ENCODE data around the gene ANKRD39.
"Not testable (repeated sequence)": the region's sequence is repeated elsewhere in the genome, so short reads cannot be mapped to it uniquely, and the experiment has no call there.

Gene ANKRD39, protein sequence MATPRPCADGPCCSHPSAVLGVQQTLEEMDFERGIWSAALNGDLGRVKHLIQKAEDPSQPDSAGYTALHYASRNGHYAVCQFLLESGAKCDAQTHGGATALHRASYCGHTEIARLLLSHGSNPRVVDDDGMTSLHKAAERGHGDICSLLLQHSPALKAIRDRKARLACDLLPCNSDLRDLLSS

DNA sequence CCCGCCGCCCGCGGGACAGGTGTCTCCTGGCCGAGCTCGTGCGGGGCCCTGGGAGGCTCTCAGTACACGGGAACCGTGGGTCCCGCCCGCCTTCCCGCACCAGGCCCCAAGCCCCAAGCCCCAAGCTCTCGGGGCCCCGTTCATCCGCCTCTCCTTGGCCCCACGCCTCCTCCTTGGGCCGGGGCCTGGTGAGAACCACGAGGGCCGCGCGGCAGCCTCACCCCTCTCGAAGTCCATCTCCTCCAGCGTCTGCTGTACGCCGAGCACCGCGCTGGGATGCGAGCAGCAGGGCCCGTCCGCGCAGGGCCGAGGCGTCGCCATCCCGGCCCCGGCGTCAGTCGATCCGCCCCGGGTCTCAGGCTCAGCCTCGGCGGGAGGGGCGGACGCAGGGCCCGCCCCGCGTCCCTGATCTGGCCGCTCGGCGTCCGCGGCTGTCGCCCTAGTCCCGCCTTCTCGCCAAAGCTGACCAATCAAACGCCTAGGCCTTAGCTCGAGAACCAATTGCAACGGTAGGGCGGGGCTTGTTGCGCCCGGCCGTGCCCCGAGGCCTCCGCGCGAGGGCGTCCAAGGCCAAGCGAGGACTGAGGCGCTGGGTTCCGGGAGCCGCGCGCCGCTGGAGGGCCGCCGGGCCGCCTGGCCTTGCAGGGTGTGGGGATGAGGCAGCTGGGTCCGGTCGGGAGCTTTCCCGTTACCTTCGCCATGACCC lies at the start of gene ANKRD39:
TSS of gene ANKRD39 (minus strand) at position 350 of the 706 bp plus-strand sequence. CDS start at position 321, 29 bp downstream.
- peak; percentile 94 to 95 for DNase-seq (ENCODE audit: low read depth in 2 of 2)

DNA sequence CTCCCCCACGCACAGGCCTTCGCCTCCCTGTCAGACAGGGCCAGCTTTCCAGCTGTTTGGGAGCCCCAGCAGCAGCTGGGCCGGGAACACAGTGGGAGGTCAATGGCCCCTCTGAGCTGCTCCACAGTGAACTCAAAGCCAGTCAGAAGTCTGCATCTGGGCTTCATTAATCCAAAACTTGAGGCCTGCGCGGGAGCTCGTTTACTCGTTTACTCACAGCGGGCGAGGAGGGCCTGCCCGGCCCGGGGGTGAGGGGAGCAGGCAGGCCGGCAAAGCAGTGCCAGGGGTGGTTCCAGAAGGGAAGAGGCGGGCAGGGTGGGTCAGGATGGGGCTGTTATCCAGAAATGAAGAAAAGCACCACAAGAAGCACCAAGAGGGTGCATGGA lies 48.9 kb upstream of the ANKRD39 start:
- no peak for DNase-seq (ENCODE audit: low read depth in 2 of 2)

DNA sequence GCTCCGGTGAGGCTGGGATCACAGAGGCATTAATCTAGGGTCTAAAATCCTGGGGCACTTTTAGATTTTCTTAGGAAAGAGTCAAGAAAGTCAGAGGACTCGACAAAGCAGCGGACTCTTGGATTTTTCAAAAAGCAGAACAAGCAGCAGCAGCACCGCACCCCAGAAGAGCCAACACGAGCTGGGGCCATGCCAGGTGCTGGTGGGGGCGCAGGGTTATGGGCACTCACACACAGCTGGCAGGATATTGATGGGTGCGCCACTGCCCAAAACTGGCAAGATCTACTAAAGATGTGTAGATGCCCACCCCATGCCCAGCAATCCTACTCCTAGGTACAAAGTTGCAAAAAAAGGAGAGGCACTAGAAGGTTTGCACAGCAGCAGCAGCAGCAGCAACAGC lies 46.0 kb upstream of the ANKRD39 start:
- no peak for DNase-seq (ENCODE audit: low read depth in 2 of 2)

DNA sequence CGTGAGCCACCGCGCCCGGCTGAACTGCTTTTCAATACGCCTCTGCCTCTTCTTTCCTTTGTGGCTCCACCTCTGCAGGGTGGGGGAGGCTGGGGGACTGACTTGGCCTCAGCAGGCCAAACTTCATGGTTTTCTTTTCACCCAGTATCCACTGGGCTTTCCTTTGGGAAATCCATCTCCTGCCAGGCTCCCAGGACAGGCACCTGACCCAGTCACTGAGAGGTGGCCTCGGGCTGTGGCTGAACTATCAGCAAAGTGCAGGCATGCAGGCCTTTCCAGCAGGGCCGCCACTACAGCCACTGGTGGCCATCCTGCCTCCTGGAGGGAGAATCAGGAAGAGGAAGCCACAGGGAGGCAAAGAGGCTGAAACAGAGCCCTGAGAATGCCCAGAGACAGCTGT lies 45.5 kb upstream of the ANKRD39 start:
- DNase-seq (ENCODE audit: low read depth in 2 of 2) = no peak

DNA sequence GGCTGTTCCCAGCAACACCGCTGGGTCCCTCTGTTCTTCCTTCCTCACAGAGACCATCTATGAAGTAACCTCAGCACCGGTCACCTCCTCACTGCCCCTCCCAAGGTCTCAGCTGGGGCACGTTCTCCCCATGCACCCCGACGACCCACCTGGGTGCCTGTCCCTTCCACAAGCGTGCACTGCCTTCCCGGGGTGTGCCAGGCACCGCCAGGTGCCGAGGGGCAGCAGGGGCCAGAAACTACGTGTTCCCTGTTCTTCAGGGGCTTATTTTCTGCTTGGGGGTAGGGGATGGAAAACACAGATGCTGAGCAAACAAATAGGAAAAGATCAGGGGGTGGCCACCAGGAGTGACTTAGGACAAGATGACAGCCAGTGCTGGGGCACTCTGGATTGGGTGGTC lies 42.4 kb upstream of the ANKRD39 start:
- DNase-seq (ENCODE audit: low read depth in 2 of 2) = no peak

DNA sequence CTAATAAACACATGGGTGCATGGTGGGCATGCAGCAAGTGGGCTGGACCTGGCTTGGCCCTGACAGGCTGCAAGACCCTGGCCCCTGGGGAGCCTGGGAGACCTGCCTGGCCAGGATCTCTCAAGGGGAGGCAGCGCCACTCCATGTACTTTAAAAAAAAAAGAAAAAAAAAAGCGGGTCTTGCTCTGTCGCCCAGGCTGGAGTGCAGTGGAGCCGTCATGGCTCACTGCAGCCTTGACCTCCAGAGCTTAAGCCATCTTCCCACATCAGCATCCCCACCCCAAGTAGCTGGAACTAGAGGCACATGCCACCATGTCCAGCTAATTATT lies 41.6 kb upstream of the ANKRD39 start:
- DNase-seq (ENCODE audit: low read depth in 2 of 2) = no peak

DNA sequence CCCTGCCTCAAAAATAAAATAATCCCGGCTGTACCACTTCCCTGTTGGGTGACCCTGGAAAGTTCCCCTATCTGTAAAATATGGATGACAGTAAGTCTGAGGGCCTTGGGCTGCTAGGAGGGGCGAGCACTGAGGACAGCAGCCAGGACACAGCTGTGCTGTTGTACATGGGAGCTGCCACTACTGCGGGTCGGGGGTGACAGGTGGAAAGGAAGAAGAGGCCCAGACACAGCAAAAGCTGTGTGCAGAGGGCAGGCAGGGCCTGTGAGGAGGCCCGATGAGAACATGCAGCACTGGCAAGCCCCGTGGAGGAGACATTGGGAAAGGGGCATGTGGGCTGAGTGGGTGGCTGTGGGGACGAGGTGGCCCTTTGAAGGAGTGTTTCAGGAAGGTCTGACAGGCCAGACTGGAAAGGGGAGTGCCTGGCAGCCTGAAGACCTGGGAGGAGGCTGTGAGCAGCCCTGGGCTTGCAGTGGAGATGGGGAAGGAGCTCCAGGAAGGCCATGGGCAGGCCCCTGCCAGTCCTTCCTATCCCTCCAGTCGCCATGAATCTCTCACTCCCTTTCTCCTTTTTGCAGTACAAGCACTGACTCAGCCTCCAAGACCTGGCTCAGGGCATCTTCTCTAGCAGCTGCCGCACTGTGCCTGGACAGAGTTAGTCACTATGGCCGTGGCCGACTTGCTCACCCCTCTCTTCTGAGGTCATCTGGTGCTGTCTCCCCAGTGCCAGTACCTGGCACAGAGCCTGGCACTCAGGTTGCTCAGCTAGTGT lies 41.0 kb upstream of the ANKRD39 start:
- no peak for DNase-seq (ENCODE audit: low read depth in 2 of 2)

DNA sequence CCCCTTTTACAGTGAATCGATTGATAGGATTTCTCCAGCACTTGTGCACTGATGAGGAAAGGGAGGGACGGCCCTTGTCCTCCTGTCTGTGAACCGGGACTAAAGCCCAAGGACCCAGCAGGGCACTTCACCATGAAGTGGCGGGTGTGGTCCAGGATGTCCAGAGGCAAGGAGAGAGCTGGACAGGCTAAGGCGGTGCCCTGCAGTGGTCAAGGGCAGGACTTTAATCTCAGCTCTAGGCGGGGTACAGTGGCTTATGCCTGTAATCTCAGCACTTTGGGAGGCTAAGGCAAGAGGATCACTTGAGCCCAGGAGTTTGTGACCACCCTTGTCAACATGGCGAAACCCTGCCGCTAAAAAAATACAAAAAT lies 40.3 kb upstream of the ANKRD39 start:
- no peak for DNase-seq (ENCODE audit: low read depth in 2 of 2)

DNA sequence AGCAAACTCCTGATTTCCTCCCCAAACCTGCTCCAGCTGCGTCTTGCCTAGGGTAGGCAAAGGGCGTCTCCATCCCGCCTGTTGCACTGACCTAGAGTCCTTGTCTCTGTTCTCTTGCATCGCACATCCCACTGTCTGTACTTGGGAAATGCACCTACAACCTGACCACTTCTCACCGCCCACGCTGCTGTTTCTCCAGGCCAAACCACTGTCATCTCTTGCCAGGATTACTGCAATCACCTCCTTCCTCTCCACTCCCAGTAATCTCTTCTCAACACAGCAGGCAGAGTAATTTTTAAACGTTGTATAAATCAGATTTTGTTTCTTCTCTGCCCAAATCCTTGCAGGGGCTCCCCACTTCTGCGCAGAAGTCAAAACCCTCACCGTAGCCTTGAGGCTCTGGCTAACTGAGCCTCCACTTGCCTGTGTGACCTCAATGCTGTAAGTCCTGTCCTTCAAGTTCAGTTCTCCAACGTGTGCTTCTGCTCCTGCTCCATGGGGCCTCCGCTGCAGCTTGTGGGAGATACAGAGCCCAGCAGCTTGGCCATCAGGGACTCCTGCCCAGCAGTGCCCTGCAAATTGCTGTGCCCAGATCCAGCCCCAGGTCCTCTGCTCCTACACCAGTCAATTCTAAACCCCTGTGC lies 39.8 kb upstream of the ANKRD39 start:
- DNase-seq (ENCODE audit: low read depth in 2 of 2) = no peak

DNA sequence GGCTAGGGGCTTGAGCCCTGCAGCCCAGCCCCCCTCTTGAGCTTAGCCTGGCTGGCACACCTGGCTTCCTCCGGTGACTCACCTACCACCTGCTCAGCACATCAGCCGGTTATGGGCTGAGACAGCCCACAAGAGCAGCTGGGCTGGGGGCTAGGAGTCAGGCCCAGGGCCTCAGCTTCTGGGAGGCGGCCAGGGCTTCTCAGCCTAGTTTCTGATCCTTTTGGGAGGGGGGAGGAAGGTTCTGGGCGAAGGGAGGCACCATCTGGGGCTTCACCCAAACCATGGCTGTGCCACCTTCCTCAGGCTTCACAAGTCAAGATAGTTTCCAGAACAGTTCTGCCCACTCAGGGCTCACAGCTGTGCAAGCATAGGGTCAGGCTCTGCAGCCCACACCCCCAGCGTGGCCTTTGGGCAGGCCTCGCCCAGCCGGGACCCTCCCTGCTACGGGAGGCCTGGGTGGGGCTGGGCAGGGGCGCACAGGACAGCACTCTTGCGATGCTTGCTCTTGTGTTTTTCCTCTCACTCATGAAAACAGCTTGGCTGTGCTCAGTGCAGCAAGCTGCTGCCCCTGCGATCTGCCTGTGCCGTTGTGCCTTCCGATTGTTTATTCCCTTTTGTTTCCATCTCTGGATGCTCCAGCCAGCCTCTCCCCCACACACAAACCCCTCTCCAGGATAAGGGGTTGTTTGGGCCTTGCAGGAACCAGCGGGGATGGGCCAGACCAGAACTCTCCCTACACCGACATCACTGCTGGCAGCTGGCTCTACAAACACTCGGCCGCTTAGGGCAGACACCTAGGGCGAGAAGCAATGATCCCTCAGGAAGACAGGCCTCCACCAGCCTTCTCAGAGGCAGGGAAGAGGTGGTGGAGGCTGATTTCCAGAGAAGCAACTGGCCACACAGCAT lies 38.2 kb upstream of the ANKRD39 start:
- DNase-seq (ENCODE audit: low read depth in 2 of 2) = no peak

DNA sequence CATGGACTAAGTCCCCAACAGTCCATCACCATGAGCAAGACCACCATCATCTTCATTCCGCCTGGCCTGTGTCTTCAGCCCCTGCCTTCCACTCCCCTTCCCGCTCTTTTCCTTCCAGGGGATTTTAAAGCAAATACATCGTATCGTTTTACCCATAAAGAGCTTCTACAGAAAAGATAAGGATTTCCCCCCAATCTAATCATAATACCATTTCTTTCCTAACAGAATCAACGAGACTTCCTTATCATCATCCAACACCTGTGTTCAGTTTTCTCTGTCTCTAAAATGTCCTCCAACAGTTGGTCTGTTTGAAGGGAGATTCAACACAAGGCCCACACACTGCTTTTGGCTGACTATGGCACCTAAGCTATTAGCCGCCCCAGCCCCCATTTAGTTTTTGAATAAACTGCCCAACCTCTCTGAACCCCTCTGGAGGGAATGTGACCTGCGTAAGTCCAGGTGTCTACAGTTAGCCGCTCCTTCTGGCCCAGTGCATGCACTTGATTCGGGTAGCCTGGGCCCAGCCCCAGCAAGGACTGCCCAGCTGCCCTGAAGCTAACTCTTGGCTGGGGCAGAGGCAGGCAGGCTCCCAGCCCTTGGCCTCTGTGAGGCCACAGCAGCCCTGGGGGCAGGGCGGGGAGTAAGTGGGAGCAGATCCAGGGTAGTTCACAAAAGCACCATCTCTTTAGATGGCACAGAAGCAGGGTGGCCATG lies 37.4 kb upstream of the ANKRD39 start:
- DNase-seq (ENCODE audit: low read depth in 2 of 2) = no peak

DNA sequence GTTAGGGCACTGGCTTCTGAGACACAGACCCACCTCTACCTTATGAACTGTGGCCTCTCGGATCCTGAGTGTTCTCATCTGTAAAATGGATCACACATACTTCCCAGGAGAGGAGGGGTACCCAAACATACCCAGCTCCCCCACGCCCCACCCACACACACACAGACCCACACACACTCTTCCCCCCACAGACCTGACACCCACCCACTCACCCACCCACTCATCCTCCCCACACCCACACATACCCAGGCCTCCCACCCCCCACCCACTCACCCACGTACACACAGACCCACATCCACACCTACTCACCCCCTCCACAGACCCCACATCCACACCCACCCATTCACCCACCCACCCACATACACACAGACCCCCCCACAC lies 36.3 kb upstream of the ANKRD39 start:
- no peak for DNase-seq (ENCODE audit: low read depth in 2 of 2)

DNA sequence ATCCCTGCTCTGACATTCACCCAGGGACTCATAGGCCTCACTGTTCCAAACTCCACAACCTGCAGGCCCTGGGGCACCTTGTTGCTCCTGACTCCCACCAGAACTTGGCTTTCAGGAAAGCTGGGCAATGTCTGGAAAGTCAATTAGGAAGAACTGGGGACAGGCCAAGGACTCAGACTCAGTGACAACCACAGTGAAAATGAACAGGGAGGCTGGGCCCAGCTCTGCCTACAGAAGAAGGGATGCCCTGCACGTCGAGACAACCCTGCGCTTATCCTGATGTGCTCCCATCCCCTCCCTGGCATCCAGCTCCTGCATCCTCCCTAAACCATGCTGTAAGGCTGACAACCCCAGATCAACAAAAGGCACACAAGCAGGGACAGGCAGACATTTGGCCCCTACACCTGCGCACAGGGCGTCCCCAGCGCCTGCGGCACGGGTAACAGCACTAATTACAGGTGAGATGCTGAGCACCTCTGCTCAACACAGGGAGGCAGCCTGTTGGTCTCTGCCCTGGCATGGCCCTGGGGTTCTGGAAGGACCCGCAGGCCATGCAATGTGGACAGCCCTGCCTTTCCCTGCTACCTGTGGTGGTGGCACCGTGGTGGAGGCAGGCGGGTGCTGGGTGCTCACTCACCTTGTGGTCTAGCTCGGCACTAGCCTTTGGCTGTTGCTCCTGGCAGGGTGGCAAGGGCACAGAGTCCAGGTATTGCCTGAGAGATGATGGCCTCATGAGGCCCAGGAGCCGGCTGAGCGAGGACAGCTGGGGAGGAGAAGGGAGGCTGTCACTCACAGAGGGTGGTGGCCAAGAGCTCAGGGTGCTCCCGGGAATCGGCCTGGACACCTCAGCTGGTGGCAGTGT lies 35.7 kb upstream of the ANKRD39 start:
- no peak for DNase-seq (ENCODE audit: low read depth in 2 of 2)

DNA sequence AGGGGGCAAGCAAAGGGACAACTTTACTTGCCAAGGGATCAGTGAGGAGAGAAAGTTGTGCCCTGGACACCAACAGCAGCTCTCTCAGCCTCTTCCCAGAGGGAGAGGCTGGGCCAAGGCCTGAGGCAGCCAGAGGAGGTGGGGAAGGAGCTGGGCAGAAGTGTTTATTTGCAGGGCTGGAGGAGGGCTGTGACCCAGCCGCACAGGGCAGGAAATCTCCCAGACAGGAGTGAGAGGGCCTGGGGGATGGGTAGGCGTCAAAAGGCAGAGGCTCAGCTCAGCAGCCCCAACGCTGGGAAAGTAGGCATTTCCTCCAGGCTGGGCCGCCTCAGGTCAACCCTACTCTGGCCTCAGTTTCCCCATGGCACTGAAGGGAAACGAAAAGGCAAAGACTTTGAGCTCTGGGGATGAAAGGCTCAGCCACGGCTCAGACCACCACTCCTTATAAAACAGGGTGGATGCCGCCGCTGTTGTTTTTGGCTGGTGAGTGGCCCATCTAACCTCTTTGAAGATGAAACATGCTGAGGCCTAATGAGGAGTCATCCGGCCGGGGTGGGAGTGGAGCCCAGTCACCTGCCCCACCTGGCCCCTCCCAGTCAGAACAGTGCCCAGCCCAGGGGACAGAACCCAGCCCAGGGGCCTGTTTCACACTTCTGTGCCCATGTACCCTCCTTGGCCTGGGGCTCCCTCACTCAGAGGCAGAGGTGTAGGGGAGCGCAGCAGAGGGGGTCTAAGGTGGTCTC lies 33.9 kb upstream of the ANKRD39 start:
- DNase-seq (ENCODE audit: low read depth in 2 of 2) = no peak

DNA sequence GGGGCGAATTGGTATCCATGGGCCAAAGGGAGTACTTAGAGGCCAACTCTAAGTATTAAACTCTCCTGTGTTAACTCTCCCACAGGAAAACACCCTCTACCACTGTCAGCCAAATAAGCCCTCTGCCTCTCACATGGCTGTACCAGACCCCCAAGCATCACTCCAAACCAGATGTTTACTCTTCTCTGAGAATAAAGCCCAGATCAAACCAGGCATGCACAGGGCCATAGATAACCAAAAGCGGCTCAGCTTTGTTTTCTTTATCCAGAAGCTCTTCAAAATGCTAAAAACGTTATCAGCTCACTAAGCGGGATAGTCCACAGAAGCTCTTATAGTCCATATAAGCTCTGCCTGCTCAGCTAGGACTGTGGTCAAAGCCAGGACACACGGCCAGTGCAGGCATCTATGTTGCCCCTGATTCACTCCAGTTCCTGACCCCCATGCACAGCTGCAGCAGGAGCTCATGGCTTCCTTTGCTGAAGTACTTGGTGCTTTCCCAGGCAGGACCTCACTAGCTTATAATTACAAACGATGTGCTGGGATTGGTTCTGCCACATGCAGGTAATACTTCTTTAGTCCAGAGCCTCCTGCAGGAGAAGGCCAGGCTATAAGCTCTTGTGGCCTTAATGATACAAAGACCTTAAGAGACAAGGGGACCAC lies 33.0 kb upstream of the ANKRD39 start:
- DNase-seq (ENCODE audit: low read depth in 2 of 2) = no peak

DNA sequence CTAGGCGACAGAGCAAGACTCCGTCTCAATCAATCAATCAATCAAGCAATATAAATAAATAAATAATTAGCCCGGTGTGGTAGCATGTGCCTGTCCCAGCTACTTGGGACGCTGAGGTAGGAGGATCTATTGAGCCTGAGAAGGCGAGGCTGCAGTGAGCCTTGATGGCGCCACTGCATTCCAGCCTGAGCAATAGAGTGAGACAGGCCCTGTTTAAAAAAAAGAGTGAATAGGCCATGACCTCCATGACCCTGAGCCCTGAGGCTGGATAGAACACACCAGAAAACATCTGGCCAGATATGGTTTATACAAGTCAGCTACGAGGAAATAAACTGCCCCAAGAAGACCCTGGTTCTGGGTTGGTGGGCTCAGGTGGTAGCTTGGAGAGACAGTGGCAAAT lies 32.4 kb upstream of the ANKRD39 start:
- no peak for DNase-seq (ENCODE audit: low read depth in 2 of 2)

DNA sequence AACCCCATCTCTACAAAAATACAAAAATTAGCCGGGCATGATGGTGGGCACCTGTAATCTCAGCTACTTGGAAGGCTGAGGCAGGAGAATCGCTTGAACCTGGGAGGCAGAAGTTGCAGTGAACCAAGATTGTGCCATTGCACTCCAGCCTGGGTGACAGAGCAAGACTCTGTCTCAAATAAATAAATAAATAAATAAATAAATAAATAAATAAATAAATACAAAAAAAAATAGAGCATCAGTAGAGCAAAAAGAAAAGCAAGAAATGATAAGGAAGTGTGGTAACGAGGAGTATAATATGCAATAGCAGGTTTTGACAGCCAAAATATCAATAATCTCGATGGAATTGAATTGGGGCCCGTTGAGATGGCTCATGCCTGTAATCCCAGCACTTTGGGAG lies 31.7 kb upstream of the ANKRD39 start:
- not testable (repeated sequence) for DNase-seq (ENCODE audit: low read depth in 2 of 2)

DNA sequence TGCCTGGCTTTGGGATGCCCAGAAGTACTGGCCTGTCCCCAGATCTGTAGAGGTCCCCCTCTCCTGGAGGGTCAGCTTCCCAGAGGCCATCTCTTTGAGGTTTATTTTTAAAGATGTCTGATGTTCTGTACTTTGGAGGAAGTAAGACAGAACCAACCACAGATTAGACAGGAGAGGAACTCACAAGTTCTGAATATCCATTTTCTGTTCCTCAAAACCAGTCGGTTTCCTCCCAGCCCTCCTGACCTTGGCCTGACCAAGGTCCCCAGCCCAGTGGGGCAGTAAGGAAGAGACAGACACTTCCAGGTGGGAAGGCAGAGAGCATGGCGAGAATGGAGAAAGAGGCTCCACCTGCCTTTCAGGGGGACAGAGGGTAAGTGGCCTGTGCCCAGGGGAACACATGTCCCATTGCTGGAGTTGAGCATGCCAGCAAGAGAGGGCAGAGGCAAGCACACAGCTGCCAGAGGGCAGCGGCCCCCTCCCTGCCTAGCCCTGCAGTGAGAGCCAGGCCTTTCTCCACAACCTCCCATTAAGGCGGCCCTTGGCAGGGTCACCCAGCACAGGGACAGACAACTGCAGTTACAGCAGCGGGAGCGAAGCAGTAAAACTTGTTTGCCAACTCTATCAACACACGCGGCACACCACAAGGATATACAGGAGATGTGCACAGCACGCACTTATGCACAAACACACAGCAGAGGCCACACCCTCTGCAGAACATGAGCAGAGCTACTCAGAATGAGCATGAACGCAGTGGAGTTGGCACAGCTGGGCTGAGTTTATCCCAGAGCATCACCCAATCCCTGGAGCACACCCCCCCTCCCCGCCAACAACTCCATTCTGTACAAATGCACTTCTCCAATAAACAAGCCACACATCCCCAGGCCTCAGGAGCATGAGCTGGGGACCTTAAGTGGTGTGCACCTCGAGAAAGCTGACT lies 30.5 kb upstream of the ANKRD39 start:
- DNase-seq (ENCODE audit: low read depth in 2 of 2) = no peak
